ENCODE data around the gene DNAH3. TPM values are rescaled to one million over a fixed set of nuclear protein-coding genes. Genes with fewer than 3 reads are reported as not detected.

Gene DNAH3
- total and polyA plus RNA-seq, 2 of the 8 experiments (the other 6 are each of a cell fraction or from before 2014, with no cell fraction given): 0.57 to 0.71 TPM

DNA sequence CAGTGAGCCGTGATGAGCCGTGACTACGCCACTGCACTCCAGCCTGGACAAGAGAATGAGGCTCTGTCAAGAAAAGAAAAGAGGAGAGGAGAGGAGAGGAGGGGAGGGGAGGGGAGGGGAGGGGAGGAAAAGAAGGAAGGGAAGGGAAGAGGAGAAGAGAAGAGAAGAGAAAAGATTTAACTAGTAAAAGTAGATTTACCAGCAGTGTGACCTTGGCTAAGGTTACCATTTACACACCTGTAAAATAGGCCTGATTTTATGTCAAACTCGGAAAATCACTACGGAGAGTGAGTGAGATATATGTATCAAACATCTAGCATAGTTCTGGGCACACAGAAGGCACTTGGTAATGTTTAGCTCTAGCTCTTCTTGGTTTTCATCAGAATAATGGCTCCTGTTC lies 140.8 kb downstream of the DNAH3 start:
- H2BK15ac ChIP-seq (ENCODE audit: low read length): no peak overlapping the region
- no peak overlapping the region for H4K5ac ChIP-seq (ENCODE audit: insufficient read length, low read depth, low read length)
- ChIA-PET POLR2A (ENCODE audit: partially characterized antibody) (no interaction called here), CTCF (ENCODE audit: partially characterized antibody) (interaction anchor here (1.9 kb wide), 1 partner anchor 9 kb away, joined by 5 read pairs; no protein-coding TSS in a partner anchor)
- H3K14ac ChIP-seq (ENCODE audit: insufficient read length): no peak overlapping the region
- H4K91ac ChIP-seq (replicated peaks; ENCODE audit: insufficient read length, low read length): no peak overlapping the region
- H3K27ac ChIP-seq (ENCODE audit: low read depth, low read length): no peak overlapping the region
- no peak overlapping the region for H3K18ac ChIP-seq (ENCODE audit: extremely low read depth, low read length)
- no peaks in the 10 kb centered on the region for H3K79me1 ChIP-seq (ENCODE audit: low read depth, low read length)
- H4K8ac ChIP-seq (ENCODE audit: extremely low read depth, insufficient read depth, low read length): no peak overlapping the region
- no peak overlapping the region for H3K4me2 ChIP-seq (ENCODE audit: insufficient read depth in 1 of 2, low read depth in 2 of 2, low read length in 2 of 2)
- H2AFZ ChIP-seq (ENCODE audit: low read length): 0 out of 2 replicates have a peak overlapping the region, but pooled peaks have one; percentile 70
- H3K23me2 ChIP-seq (ENCODE audit: low read depth, low read length): no peaks in the 10 kb centered on the region
- H3K56ac ChIP-seq (replicated peaks; ENCODE audit: insufficient read length, low read depth, low read length): no peak overlapping the region
- no peak overlapping the region for H2BK5ac ChIP-seq (ENCODE audit: low read depth, low read length)
- H3K23ac ChIP-seq (ENCODE audit: insufficient read length): no peak overlapping the region
- no peak overlapping the region for H2BK20ac ChIP-seq (ENCODE audit: low read length)
- no peaks in the 10 kb centered on the region for H3K79me2 ChIP-seq (ENCODE audit: control insufficient read depth in 1 of 2, insufficient read depth in 2 of 2, low read length in 2 of 2)
- no peak overlapping the region for H3K9ac ChIP-seq (replicated peaks in 1 of 4; ENCODE audit: extremely low read depth in 1 of 4, low read depth in 3 of 4, low read length in 3 of 4)
- H2BK12ac ChIP-seq (ENCODE audit: low read depth, low read length): no peak overlapping the region
- no peaks in the 10 kb centered on the region for H3K9me3 ChIP-seq (ENCODE audit: insufficient read depth in 2 of 2, low read depth in 1 of 2, low read length in 1 of 2)
- H2AK5ac ChIP-seq (ENCODE audit: low read depth, low read length): no peak overlapping the region
- H2BK120ac ChIP-seq (replicated peaks; ENCODE audit: low read depth, low read length): no peak overlapping the region
- no peak for FAIRE-seq
- H3K4me3 ChIP-seq (ENCODE audit: extremely low read depth in 1 of 4, insufficient read depth in 2 of 4, low read depth in 3 of 4, low read length in 4 of 4): no peak overlapping the region
- WGBS, 2 experiments (ENCODE audit: extremely low coverage in 1 of 2, insufficient coverage in 1 of 2, insufficient read length in 1 of 2, insufficient replicate concordance in 2 of 2, low coverage in 1 of 2, low lambda C conversion rate in 2 of 2, missing lambda C conversion rate in 1 of 2): 91% methylated on average over 5 of the region's 5 CpGs; no CpG with 5 or more reads in 1 of the 2 experiments
- no peak for DNase-seq (ENCODE audit: low read depth in 1 of 2, low spot score in 2 of 2)
- H4K20me1 ChIP-seq (replicated peaks in 1 of 2; ENCODE audit: control insufficient read depth in 1 of 2, insufficient read depth in 2 of 2, low read length in 2 of 2): no peaks in the 10 kb centered on the region
- no peaks in the 10 kb centered on the region for H3K36me3 ChIP-seq (ENCODE audit: control insufficient read depth in 2 of 4, insufficient read depth in 4 of 4, low read length in 3 of 4)
- H3K27me3 ChIP-seq (replicated peaks in 1 of 4; ENCODE audit: control insufficient read depth in 3 of 4, extremely low read depth in 1 of 4, insufficient read depth in 3 of 4, low read length in 3 of 4): no peaks in the 10 kb centered on the region
- no peak for TF ChIP-seq TBP (IDR thresholded peaks at IDR 0.05; ENCODE audit: low read depth, low read length)
- TF ChIP-seq SIX5 (IDR thresholded peaks at IDR 0.05; ENCODE audit: low read depth, low read length): no peak
- TF ChIP-seq GABPA (IDR thresholded peaks at IDR 0.05; ENCODE audit: borderline replicate concordance, insufficient read depth, low read length): no peak
- TF ChIP-seq, protein P1, sequence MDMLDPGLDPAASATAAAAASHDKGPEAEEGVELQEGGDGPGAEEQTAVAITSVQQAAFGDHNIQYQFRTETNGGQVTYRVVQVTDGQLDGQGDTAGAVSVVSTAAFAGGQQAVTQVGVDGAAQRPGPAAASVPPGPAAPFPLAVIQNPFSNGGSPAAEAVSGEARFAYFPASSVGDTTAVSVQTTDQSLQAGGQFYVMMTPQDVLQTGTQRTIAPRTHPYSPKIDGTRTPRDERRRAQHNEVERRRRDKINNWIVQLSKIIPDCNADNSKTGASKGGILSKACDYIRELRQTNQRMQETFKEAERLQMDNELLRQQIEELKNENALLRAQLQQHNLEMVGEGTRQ (IDR thresholded peaks at IDR 0.05; ENCODE audit: low read length): no peak
- TF ChIP-seq JUND (IDR thresholded peaks at IDR 0.05; ENCODE audit: low read length): no peak
- no peak for TF ChIP-seq JUN (IDR thresholded peaks at IDR 0.05; ENCODE audit: low read depth, low read length)
- TF ChIP-seq EP300 (IDR thresholded peaks at IDR 0.05; ENCODE audit: borderline replicate concordance in 1 of 2, low read depth in 2 of 2, low read length in 2 of 2): no peak
- TF ChIP-seq, protein P2, sequence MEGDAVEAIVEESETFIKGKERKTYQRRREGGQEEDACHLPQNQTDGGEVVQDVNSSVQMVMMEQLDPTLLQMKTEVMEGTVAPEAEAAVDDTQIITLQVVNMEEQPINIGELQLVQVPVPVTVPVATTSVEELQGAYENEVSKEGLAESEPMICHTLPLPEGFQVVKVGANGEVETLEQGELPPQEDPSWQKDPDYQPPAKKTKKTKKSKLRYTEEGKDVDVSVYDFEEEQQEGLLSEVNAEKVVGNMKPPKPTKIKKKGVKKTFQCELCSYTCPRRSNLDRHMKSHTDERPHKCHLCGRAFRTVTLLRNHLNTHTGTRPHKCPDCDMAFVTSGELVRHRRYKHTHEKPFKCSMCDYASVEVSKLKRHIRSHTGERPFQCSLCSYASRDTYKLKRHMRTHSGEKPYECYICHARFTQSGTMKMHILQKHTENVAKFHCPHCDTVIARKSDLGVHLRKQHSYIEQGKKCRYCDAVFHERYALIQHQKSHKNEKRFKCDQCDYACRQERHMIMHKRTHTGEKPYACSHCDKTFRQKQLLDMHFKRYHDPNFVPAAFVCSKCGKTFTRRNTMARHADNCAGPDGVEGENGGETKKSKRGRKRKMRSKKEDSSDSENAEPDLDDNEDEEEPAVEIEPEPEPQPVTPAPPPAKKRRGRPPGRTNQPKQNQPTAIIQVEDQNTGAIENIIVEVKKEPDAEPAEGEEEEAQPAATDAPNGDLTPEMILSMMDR (IDR thresholded peaks at IDR 0.05; ENCODE audit: control extremely low read depth in 1 of 3, insufficient read depth in 1 of 3, low read depth in 1 of 3, low read length in 3 of 3): no peak
- no peak for TF ChIP-seq EGR1 (IDR thresholded peaks at IDR 0.05; ENCODE audit: borderline replicate concordance, low read depth, low read length)
- TF ChIP-seq SP2 (IDR thresholded peaks at IDR 0.05; ENCODE audit: low read length): no peak
- H3K4me1 ChIP-seq (replicated peaks in 1 of 4; ENCODE audit: control insufficient read depth in 3 of 4, insufficient read depth in 4 of 4, low read length in 3 of 4): no peaks in the 10 kb centered on the region
- H3K4ac ChIP-seq (replicated peaks; ENCODE audit: insufficient read length, low read depth, low read length): no peak overlapping the region

Data from H1 (cell line).